Measurements from ENCODE around the gene PEAK1.
"Not testable (repeated sequence)": the region's sequence is repeated elsewhere in the genome, so short reads cannot be mapped to it uniquely, and the experiment has no call there.

The PEAK1 gene

GRCh38 chr15:77163781-77164384 is 256.0 kb downstream of the PEAK1 start:
- Mint-ChIP-seq H3K4me1 (peaks cover 49% of the 10 kb centered on the region), H3K9me3 (no peaks in the 10 kb centered on the region), H3K27ac (peak overlapping the region; percentile 79), H3K36me3 (no peaks in the 10 kb centered on the region), H3K4me3 (peak overlapping the region; percentile 36)
- ATAC-seq = no peak
- DNase-seq (ENCODE audit: low spot score in 2 of 2) = no peak

- ATAC-seq (no peak), DNase-seq (ENCODE audit: low spot score in 2 of 2) (no peak)
- peaks cover 49% of the 10 kb centered on the region for H3K4me1 Mint-ChIP-seq
- peak overlapping the region; percentile 79 for H3K27ac Mint-ChIP-seq
- no peaks in the 10 kb centered on the region for H3K9me3 Mint-ChIP-seq
- peak overlapping the region; percentile 36 for H3K4me3 Mint-ChIP-seq
- no peaks in the 10 kb centered on the region for H3K36me3 Mint-ChIP-seq
Observed at GRCh38 chr15:77162872-77163633, 256.9 kb downstream of the PEAK1 start.

GRCh38 chr15:77160562-77161478 is 259.1 kb downstream of the PEAK1 start:
- Mint-ChIP-seq H3K27ac (peak overlapping the region; percentile 79), H3K36me3 (no peaks in the 10 kb centered on the region), H3K4me3 (peak overlapping the region; percentile 38), H3K9me3 (no peaks in the 10 kb centered on the region), H3K4me1 (peaks cover 63% of the 10 kb centered on the region)
- DNase-seq (ENCODE audit: low spot score in 2 of 2) (no peak), ATAC-seq (peak; percentile 45)

DNA sequence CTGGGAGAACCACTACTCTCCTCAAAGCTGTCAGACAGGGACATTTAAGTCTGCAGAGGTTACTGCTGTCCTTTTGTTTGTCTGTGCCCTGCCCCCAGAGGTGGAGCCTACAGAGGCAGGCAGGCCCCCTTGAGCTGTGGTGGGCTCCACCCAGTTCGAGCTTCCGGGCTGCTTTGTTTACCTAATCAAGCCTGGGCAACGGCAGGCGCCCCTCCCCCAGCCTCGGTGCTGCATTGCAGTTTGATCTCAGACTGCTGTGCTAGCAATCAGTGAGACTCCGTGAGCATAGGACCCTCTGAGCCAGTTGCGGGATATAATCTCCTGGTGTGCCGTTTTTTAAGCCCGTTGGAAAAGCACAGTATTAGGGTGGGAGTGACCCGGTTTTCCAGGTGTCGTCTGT is 263.9 kb downstream of the PEAK1 start:
- peak in 1 of 2 donors; percentile 14 for DNase-seq (ENCODE audit: low spot score in 2 of 2)
- H3K9me3 Mint-ChIP-seq, H3K36me3 Mint-ChIP-seq, ATAC-seq: not testable (repeated sequence)
- Mint-ChIP-seq H3K4me1 (peaks cover 40% of the 10 kb centered on the region), H3K27ac (peak overlapping the region; percentile 43), H3K4me3 (peak overlapping the region; percentile 42)

DNA sequence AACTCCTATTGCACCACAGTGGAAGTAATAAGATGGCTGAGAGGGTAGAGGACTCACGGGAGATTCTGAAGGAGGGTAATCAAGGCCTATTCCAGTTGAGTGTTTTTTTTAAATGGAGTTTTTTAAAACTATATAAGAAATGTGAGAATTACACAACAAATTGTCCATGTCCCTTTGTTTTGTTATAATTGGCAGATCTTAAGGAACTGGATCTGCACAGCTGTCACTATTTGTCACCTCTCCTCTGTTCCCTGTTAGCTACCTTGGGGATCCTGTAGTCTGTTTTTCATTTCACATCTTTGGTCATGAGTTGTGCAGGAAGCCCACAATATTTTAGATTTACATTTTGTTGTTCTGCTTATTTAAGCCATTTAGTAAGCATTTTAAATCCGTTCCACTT is 271.7 kb downstream of the PEAK1 start:
- Mint-ChIP-seq H3K9me3 (no peaks in the 10 kb centered on the region), H3K4me1 (peaks cover 10% of the 10 kb centered on the region), H3K27ac (no peak overlapping the region), H3K36me3 (no peaks in the 10 kb centered on the region), H3K4me3 (no peak overlapping the region)
- ATAC-seq (no peak), DNase-seq (ENCODE audit: low spot score in 2 of 2) (no peak)

GRCh38 chr15:77145370-77145769 is 274.5 kb downstream of the PEAK1 start:
- no peaks in the 10 kb centered on the region for H3K36me3 Mint-ChIP-seq
- ATAC-seq (no peak), DNase-seq (ENCODE audit: low spot score in 2 of 2) (no peak)
- H3K4me3 Mint-ChIP-seq = no peak overlapping the region
- peak overlapping the region; percentile 15 for H3K27ac Mint-ChIP-seq
- H3K4me1 Mint-ChIP-seq = peaks cover 10% of the 10 kb centered on the region
- H3K9me3 Mint-ChIP-seq = peaks cover 4% of the 10 kb centered on the region

DNA sequence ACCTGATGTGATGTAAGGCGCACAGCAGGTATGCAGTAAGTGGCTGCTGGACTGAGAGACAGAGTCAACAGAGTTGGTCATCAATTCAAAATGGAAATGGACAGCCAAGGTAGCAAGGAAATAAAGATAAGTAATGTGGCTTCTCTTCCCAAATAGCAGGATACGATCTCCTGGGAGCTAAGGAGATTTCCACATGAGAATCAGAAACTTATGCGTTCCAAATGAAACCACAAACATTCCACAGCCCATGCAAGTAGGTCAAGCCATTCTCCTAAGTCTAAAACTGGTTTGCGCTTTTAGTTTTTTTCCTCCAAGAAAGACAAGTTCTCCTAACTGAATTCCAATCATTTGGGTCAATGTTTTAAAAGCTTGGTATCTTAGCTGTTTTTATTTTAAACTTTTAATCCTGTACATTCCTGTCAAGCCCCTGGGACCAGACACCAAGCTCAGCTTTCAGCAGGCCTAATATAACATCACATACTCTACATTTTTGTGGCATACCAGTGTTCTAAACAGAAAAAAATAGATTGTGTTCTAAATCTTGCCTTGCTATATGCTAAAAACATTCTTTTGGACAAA is 275.3 kb downstream of the PEAK1 start:
- no peak overlapping the region for H3K4me3 Mint-ChIP-seq
- DNase-seq (ENCODE audit: low spot score in 2 of 2) = no peak
- ATAC-seq = no peak
- peak overlapping the region; percentile 79 for H3K27ac Mint-ChIP-seq
- H3K4me1 Mint-ChIP-seq = peaks cover 10% of the 10 kb centered on the region
- H3K36me3 Mint-ChIP-seq = no peaks in the 10 kb centered on the region
- peaks cover 4% of the 10 kb centered on the region for H3K9me3 Mint-ChIP-seq

GRCh38 chr15:77144026-77144425 is 275.9 kb downstream of the PEAK1 start:
- H3K36me3 Mint-ChIP-seq = no peaks in the 10 kb centered on the region
- DNase-seq (ENCODE audit: low spot score in 2 of 2) = no peak
- H3K4me1 Mint-ChIP-seq = peaks cover 10% of the 10 kb centered on the region
- H3K27ac Mint-ChIP-seq = peak overlapping the region; percentile 79
- H3K9me3 Mint-ChIP-seq = peaks cover 4% of the 10 kb centered on the region
- no peak overlapping the region for H3K4me3 Mint-ChIP-seq
- ATAC-seq = no peak

DNA sequence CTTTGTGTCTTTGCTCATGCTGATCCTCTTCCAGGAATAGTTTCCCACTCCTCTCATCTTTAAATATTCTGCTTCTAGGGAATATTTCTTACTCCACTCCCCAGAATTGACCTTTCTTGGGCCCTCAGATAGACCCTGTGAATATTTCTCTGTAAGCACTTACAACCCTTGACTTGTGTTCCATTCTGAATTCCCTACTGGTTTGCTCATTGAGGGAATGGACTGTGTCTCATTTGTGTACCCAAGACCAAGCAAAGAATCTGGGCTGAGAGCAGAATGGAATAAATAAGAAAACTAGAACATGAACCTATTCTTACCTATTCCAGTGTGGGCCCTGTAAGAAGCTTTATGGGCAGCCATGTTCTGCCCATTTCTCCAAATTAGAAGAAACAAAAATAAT is 276.3 kb downstream of the PEAK1 start:
- Mint-ChIP-seq H3K4me1 (peaks cover 10% of the 10 kb centered on the region), H3K9me3 (peaks cover 4% of the 10 kb centered on the region), H3K27ac (peak overlapping the region; percentile 79), H3K4me3 (no peak overlapping the region), H3K36me3 (no peaks in the 10 kb centered on the region)
- ATAC-seq (no peak), DNase-seq (ENCODE audit: low spot score in 2 of 2) (no peak)

DNA sequence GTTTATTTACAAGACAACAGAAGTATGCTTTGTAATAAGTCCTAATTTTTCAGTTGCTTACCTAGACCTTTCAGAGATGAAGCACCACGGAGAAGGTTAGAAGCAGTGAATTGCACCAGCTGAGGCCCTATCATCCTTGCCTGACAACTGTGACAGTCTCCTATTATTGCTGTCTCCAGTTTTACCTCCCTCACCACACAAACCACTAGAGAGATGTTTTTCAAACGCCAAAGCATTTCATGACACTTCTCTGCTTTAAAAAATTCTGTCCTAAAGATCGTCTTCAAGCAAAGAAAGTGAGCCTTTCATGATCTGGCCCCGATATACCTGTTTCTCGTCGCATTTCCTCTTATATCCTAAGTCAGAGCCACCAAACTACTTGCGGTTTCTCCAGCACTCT is 276.7 kb downstream of the PEAK1 start:
- Mint-ChIP-seq H3K4me1 (peaks cover 10% of the 10 kb centered on the region), H3K9me3 (peaks cover 4% of the 10 kb centered on the region), H3K36me3 (no peaks in the 10 kb centered on the region), H3K27ac (no peak overlapping the region), H3K4me3 (no peak overlapping the region)
- ATAC-seq (no peak), DNase-seq (ENCODE audit: low spot score in 2 of 2) (no peak)

DNA sequence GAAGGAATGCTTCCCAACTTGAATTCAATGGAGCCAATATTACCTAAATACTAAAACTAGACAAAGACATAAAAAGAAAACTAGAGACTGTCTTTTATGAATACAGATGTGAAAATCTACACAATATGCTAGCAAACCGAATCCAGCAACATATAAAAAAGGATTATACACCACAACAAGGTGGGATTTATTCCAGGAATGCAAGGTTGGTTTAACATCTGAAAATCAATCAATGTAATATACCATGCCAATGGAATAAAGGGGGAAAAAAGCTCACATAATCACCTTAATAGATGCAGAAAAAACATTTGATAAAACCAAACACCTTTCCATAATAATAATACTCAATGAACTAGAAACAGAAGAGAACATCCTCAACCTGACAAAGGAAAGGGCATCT is 279.7 kb downstream of the PEAK1 start:
- Mint-ChIP-seq H3K4me3 (no peak overlapping the region), H3K4me1 (peaks cover 10% of the 10 kb centered on the region), H3K9me3 (peaks cover 4% of the 10 kb centered on the region), H3K36me3 (no peaks in the 10 kb centered on the region), H3K27ac (no peak overlapping the region)
- no peak for ATAC-seq
- no peak for DNase-seq (ENCODE audit: low spot score in 2 of 2)

- Mint-ChIP-seq H3K27ac (no peak overlapping the region), H3K9me3 (peaks cover 4% of the 10 kb centered on the region), H3K4me3 (no peak overlapping the region), H3K4me1 (peaks cover 8% of the 10 kb centered on the region), H3K36me3 (no peaks in the 10 kb centered on the region)
- no peak for DNase-seq (ENCODE audit: low spot score in 2 of 2)
- no peak for ATAC-seq
Observed at GRCh38 chr15:77139312-77139711, 280.6 kb downstream of the PEAK1 start.

DNA sequence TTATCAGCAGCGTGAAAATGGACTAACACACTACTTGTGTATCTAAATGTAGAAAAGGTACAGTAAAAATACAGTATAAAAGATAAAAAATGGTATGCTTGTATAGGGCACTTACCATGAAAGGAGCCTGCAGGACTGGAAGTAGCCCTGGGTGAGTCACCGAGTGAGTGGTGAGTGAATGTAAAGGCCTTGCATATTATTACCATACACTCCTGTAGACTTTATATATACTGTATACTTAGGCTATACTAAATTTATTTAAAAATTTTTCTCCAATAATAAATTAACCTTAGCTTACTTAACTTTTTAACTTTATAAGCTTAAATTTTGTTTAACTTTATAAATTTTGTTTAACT is 281.8 kb downstream of the PEAK1 start:
- no peak for ATAC-seq
- Mint-ChIP-seq H3K27ac (no peak overlapping the region), H3K4me1 (no peaks in the 10 kb centered on the region), H3K36me3 (peaks cover 3% of the 10 kb centered on the region), H3K9me3 (peaks cover 4% of the 10 kb centered on the region), H3K4me3 (no peak overlapping the region)
- no peak for DNase-seq (ENCODE audit: low spot score in 2 of 2)

DNA sequence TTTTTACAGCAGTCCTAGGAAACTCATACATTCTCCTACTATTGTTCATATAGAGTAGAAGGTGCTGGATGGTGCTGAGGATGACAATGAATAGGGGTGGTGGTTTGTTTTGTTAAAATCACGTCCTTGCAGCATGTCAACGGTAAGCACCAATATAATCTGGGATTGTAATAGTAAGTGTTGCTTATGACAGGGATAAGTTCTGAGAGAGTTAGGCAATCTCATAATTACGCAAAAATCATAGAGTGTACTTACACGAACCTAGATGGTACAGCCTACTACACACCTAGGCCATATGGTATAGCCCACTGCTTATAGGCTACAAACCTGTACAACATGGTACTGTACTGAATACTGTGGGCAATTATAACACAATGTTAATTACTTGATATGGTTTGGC is 284.7 kb downstream of the PEAK1 start:
- no peaks in the 10 kb centered on the region for H3K9me3 Mint-ChIP-seq
- no peak for ATAC-seq
- H3K4me1 Mint-ChIP-seq = no peaks in the 10 kb centered on the region
- peaks cover 14% of the 10 kb centered on the region for H3K36me3 Mint-ChIP-seq
- no peak for DNase-seq (ENCODE audit: low spot score in 2 of 2)
- no peak overlapping the region for H3K4me3 Mint-ChIP-seq
- H3K27ac Mint-ChIP-seq = no peak overlapping the region

DNA sequence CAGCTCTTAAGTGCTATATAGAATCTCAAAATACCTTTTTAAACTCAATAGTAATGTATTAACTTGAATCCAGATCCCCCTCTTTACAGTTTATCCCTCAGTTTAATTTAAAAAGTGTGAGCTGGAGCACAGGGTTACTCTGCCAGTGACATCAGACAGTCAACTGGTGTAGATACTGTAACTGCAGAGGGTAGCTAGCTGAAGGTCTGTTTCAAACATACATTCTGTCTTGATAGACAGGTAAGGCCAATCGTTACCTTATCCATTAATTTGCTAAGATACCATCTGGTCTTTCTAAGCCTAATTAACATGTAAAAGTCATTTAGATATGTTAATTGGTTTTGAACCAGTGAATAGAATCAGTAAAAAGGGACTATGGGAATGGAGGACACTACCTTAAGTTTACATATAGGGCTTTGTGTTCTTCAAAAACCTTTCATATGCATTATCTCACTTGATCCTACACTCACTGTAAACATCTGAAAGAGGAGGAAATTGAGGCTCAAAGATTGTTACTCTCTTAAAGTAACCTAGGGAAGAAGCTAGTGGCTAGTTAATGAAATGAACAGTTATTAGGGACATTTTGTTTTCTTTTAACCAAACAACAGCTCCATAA is 289.5 kb downstream of the PEAK1 start:
- Mint-ChIP-seq H3K4me3 (no peak overlapping the region), H3K27ac (no peak overlapping the region), H3K9me3 (no peaks in the 10 kb centered on the region), H3K36me3 (peaks cover 14% of the 10 kb centered on the region), H3K4me1 (peaks cover 16% of the 10 kb centered on the region)
- DNase-seq (ENCODE audit: low spot score in 2 of 2) (no peak), ATAC-seq (no peak)

Data from stimulated activated effector memory CD8-positive, alpha-beta T cell treated with anti-CD3 and anti-CD28 coated beads, Interleukin-12 subunit alpha, Interleukin-12 subunit beta, amount 100 ng/mL, for 72 hours (primary cell).